Measurements from ENCODE around the gene BANK1.
"Not testable (repeated sequence)": the region's sequence is repeated elsewhere in the genome, so short reads cannot be mapped to it uniquely, and the experiment has no call there.

BANK1 gene

DNA sequence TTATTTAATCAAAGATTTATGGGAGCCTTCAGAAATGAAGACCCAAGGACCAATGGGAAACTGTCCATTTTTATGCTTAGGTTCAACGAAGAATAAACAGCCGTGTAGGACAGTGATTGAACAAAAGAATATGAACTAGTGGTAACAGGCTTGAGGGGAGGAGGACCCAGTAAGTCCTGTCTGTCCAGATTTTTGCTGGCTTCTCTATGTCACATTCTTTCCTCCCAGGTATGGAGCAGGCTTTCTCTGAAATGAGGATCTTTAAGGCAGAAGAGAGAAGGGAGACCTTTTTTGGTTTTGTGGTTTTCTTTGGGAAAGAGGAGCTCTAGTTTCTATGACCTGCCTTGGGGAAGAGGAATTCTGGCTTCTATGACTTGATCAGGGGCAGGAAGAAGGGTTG lies 74.1 kb downstream of the BANK1 start:
- DNase-seq (ENCODE audit: low read depth), result no peak
- TF ChIP-seq, protein P1, sequence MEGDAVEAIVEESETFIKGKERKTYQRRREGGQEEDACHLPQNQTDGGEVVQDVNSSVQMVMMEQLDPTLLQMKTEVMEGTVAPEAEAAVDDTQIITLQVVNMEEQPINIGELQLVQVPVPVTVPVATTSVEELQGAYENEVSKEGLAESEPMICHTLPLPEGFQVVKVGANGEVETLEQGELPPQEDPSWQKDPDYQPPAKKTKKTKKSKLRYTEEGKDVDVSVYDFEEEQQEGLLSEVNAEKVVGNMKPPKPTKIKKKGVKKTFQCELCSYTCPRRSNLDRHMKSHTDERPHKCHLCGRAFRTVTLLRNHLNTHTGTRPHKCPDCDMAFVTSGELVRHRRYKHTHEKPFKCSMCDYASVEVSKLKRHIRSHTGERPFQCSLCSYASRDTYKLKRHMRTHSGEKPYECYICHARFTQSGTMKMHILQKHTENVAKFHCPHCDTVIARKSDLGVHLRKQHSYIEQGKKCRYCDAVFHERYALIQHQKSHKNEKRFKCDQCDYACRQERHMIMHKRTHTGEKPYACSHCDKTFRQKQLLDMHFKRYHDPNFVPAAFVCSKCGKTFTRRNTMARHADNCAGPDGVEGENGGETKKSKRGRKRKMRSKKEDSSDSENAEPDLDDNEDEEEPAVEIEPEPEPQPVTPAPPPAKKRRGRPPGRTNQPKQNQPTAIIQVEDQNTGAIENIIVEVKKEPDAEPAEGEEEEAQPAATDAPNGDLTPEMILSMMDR (IDR thresholded peaks at IDR 0.05; ENCODE audit: low read depth, low read length, missing control alignments), result no peak
- no peak overlapping the region for H3K4me3 ChIP-seq (ENCODE audit: low read depth, low read length)

DNA sequence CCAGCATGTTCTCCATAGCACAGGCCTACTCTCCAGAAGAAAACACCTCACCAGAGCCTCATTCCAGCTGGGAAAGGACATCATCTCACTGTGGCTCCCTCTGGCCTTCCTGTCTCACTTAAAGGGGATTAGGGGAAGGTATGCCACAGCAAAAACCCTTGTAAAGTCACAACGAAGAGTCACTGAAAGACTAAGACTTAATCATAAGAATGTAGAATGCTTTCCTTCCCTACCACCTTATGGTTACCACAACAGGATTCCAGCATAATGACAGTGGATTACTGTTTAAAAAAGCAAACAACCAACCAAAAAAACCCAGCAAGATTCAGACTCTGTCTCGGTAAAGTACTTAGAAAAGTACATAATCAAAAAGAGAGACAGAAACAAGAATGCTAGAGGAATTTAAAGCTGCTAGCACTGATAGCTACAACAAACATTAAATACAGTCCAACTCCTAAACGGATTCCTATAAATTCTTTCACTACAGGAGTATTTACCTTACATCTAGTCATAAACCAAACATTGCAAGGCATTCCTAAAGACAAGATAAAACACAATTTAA lies 75.1 kb downstream of the BANK1 start:
- no peak overlapping the region for H3K4me3 ChIP-seq (ENCODE audit: low read depth, low read length)
- no peak for DNase-seq (ENCODE audit: low read depth)
- TF ChIP-seq, protein P1 (IDR thresholded peaks at IDR 0.05; ENCODE audit: low read depth, low read length, missing control alignments), result no peak

DNA sequence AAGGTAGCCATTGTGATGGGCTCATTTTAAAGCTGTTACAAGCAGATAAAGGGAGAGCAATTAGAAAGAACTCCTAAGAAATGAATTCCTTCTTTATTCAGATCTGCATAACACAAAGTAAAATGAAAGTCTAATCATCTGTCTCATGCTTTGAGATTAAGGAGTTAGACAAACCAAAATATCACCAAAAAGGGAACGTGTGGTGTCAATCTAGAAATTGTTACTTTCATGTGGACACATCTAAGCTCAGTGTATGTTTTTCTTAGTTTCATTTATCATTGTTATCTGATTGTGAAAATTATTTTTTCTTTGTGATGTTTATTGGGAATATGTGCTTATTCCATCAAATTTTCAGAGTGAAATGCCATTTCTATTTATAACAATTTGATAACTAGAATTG lies 80.3 kb downstream of the BANK1 start:
- no peak for DNase-seq (ENCODE audit: low read depth)
- no peak overlapping the region for H3K4me3 ChIP-seq (ENCODE audit: low read depth, low read length)
- TF ChIP-seq, protein P1 (IDR thresholded peaks at IDR 0.05; ENCODE audit: low read depth, low read length, missing control alignments), result no peak

DNA sequence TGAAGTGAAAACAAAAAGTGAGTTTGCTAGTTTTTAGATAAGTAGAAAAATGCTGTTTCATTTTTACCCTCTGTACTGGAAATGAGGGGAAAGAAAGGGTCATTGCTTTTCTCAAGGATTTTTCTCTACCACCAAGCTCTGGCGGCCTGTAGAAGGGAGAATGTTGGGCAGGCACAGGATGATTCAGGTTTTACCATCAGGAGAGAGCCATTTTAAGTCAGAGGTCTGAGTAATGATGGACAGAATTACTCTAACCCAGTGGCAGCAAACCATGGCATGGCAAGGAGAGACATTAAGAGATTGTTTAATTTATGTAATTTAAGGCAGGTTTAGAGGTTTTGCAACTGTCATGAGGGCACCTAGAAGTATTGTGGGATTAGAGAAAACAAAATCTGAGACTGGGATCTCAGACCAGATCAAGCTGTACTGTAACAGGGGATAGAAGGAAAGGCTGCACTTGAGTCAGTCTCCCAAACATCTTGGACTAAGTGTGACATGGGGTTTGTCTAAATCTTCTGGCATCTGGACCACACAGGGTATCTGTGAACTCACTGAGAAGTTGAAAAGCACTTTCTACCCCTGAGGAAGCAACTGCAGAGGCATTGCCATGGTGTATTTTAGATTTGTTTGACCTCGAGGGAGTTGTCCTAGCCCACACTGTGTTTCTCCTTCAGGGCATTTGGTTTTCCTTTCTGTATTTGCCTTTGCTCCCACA lies 81.6 kb downstream of the BANK1 start:
- H3K4me3 ChIP-seq (ENCODE audit: low read depth, low read length), result no peak overlapping the region
- no peak for DNase-seq (ENCODE audit: low read depth)
- TF ChIP-seq, protein P1 (IDR thresholded peaks at IDR 0.05; ENCODE audit: low read depth, low read length, missing control alignments), result no peak

DNA sequence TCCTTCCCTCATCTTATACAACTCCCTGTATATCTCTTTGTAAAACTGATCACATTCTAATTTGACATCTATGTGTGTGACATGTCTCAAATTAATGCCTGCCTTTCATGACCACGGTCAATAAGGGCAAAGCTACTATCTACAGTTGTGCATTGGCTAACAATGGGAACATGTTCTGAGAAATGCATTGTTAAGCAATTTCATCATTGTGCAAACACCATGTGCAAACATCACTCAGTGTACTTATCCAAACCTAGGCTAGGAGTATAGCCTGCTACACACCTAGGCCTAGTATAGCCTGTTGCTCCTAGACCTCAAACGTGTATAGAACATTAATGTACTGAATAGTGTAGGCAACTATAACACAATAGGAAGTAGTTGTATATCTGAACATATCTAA lies 95.0 kb downstream of the BANK1 start:
- TF ChIP-seq, protein P1 (IDR thresholded peaks at IDR 0.05; ENCODE audit: low read depth, low read length, missing control alignments), result no peak
- DNase-seq (ENCODE audit: low read depth), result no peak
- no peak overlapping the region for H3K4me3 ChIP-seq (ENCODE audit: low read depth, low read length)

DNA sequence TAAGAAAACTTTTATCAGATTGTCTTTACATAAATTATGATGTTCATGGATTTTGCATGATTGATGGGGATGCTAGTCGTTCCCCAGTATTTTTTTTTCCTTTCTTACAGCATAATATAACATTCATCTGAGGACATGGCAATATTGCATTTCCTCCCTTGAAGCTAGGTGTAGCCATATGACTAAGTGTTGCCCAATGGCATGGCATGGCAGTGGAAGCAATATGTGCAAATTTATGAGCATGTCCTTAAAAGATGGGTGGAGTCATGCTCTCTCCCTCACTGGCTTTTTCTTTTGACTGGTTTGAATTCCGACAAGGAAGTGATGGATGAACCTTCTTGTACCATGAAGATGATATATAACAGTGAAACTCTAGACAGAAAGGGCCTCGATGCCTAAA lies 96.3 kb downstream of the BANK1 start:
- DNase-seq (ENCODE audit: low read depth), result no peak
- H3K4me3 ChIP-seq (ENCODE audit: low read depth, low read length), result no peak overlapping the region
- TF ChIP-seq, protein P1 (IDR thresholded peaks at IDR 0.05; ENCODE audit: low read depth, low read length, missing control alignments), result no peak

DNA sequence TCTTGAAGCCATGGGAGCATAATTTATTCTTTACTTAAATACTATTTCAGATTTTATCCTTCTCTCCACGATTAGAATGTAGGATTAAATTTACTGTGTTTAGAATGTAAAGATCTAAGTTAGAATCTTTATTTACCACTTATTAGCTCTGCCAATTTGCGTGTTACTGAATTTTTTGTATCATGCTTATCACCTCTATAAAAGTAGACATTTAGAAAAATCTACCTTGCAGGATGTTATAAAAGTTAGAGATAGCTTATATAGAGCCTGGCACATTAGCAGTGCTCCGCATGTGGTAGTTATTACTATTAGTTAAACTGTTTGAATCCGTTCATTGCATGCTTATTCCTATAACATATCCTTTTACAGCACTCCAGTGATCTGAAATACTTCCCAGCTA lies 97.9 kb downstream of the BANK1 start:
- H3K4me3 ChIP-seq (ENCODE audit: low read depth, low read length), result no peak overlapping the region
- DNase-seq (ENCODE audit: low read depth), result no peak
- TF ChIP-seq, protein P1 (IDR thresholded peaks at IDR 0.05; ENCODE audit: low read depth, low read length, missing control alignments), result no peak

DNA sequence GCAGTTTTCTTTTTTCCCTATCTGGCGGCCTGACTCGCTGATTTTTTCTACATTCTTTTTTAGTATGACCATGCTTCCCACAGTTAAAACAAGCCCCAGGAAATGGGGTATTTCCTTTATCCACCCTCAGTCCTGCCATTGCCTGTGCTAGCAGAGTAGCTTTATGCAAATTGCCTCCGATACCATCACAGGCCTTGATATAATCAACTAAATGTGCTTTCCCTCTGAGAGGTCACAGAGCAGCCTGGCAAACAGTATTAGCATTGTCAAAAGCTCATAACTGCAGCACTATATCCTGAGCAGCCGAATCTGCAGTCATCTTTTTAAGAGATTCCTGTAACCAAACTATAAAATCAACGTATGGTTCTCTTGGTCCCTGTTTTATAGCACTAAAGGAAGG lies 115.0 kb downstream of the BANK1 start:
- not testable (repeated sequence) for H3K4me3 ChIP-seq (ENCODE audit: low read depth, low read length); DNase-seq (ENCODE audit: low read depth)
